Lung (tissue), 12 donors: ENCODE results near the gene CEBPZ. TPM values are rescaled to one million over a fixed set of nuclear protein-coding genes. Genes with fewer than 3 reads are reported as not detected.

Source experiments
- ATAC-seq: fragments of 200-7000 bp; cut with Tn5 transposase; one replicate; pipeline ENCODE4 v1.9.1; 2020; ENCODE audit warnings: moderate number of reproducible peaks; ENCODE audit not compliant: insufficient read depth, low FRiP score
- DNase-seq, 3 donors: peaks; one replicate each; pipeline ENCODE4 v3.0.0-alpha.2; 2013 to 2017
- H3K27ac ChIP-seq, 2 donors: one replicate each; pipeline ENCODE4 v1.5.1; 2013; ENCODE audit warnings: mild to moderate bottlenecking in 2 of 2, moderate library complexity in 2 of 2, control low read depth in 1 of 2, inconsistent platforms in 1 of 2, low read depth in 1 of 2, low read length in 1 of 2
- H3K27me3 ChIP-seq, 3 donors: one replicate each; pipeline ENCODE4 v1.5.1; 2013; ENCODE audit warnings: low read length in 2 of 3; ENCODE audit not compliant: control insufficient read depth in 3 of 3, insufficient read depth in 3 of 3
- H3K36me3 ChIP-seq, 4 donors: one replicate each; pipeline ENCODE4 v1.5.1; 2013; ENCODE audit warnings: low read length in 4 of 4, mild to moderate bottlenecking in 1 of 4, moderate library complexity in 1 of 4; ENCODE audit not compliant: control insufficient read depth in 4 of 4, insufficient read depth in 4 of 4
- H3K4me1 ChIP-seq, 5 donors: one replicate each; pipeline ENCODE4 v1.5.1; 2013; ENCODE audit warnings: low read length in 5 of 5, mild to moderate bottlenecking in 2 of 5, moderate library complexity in 1 of 5; ENCODE audit not compliant: control insufficient read depth in 5 of 5, insufficient read depth in 5 of 5
- H3K4me3 ChIP-seq: one replicate; pipeline ENCODE4 v1.5.1; 2013; ENCODE audit warnings: mild to moderate bottlenecking, control low read depth, moderate library complexity
- H3K9ac ChIP-seq, 2 donors: one replicate each; pipeline ENCODE4 v1.5.1; 2013; ENCODE audit warnings: low read length in 2 of 2, control low read depth in 1 of 2; ENCODE audit not compliant: insufficient read depth in 1 of 2
- H3K9me3 ChIP-seq, 4 donors: one replicate each; pipeline ENCODE4 v1.5.1; 2013; ENCODE audit warnings: low read length in 3 of 4, mild to moderate bottlenecking in 1 of 4, moderate library complexity in 1 of 4; ENCODE audit not compliant: control insufficient read depth in 4 of 4, insufficient read depth in 3 of 4
- WGBS, 2 donors: extraction: QIAGEN DNeasy Blood & Tissue Kit; methylation state at CpG; one replicate each; pipeline ENCODE4 v1.1.7; 2013; 5-methylcytosine and 5-hydroxymethylcytosine counted together
- polyA plus RNA-seq, 2 donors: library from polyadenylated mRNA; stranded (reverse); fragments of 200-250 nt; gene quantifications; one replicate each; pipeline ENCODE4 v1.2.1, GENCODE V29; 2013
- total RNA-seq, 2 donors: library from RNA; depleted of rRNA in 1 of 2; stranded (reverse); fragments of >200 nt in 1 of 2; gene quantifications; one replicate each; pipeline ENCODE4 v1.2.1, GENCODE V29; 2014 to 2021
- TF ChIP-seq, protein P1 (sequence below): IDR thresholded peaks from 2 replicates; pipeline ENCODE4 v1.5.1; 2012; ENCODE audit warnings: mild to moderate bottlenecking; ENCODE audit errors: control extremely low read depth, extremely low read depth
- donor health status: control.
- donor health status: control.
- donor health status: Bipolar disorder and iron deficiency.
- donor health status: healthy.
- donor health status: DM: yes; HTN: yes; CAD: no.

The CEBPZ gene
- total and polyA plus RNA-seq, 4 donors = 36.7 to 66.7 (median 45.0) TPM

DNA sequence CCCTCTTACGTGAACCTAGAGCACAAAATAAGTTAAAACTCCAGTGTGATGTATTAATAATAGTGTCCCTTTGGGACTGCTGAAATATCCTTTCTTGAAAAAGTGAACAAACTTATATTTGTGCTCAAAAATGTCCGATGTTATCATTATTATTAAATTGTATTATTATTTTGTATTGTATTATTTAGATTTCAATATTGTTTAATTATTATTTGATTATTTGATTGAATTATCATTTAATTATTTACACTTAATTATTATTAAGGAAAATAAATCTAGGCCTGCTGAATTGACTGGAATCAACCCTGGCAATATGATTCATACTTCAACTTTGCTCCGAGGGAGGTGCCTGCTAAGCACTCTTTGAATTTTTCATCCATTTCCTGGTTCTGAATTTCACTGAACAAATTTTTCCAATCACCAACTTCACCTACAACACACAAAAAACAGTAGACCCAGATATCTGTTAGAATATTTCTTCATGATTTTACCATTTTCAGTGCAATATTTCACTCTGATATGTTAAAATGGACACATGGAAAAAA lies 63.7 kb downstream of the CEBPZ start:
- ATAC-seq (no peak), DNase-seq (no peak)
- no peaks in the 10 kb centered on the region for H3K4me1 ChIP-seq
- H3K9ac ChIP-seq = no peak overlapping the region
- H3K36me3 ChIP-seq = no peaks in the 10 kb centered on the region
- H3K27ac ChIP-seq = no peak overlapping the region
- 84 to 93% methylated on average over 3 of the region's 3 CpGs for WGBS, 2 donors
- no peak overlapping the region for H3K4me3 ChIP-seq
- no peaks in the 10 kb centered on the region for H3K9me3 ChIP-seq
- TF ChIP-seq, protein P1, sequence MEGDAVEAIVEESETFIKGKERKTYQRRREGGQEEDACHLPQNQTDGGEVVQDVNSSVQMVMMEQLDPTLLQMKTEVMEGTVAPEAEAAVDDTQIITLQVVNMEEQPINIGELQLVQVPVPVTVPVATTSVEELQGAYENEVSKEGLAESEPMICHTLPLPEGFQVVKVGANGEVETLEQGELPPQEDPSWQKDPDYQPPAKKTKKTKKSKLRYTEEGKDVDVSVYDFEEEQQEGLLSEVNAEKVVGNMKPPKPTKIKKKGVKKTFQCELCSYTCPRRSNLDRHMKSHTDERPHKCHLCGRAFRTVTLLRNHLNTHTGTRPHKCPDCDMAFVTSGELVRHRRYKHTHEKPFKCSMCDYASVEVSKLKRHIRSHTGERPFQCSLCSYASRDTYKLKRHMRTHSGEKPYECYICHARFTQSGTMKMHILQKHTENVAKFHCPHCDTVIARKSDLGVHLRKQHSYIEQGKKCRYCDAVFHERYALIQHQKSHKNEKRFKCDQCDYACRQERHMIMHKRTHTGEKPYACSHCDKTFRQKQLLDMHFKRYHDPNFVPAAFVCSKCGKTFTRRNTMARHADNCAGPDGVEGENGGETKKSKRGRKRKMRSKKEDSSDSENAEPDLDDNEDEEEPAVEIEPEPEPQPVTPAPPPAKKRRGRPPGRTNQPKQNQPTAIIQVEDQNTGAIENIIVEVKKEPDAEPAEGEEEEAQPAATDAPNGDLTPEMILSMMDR = no peak
- H3K27me3 ChIP-seq = no peaks in the 10 kb centered on the region

DNA sequence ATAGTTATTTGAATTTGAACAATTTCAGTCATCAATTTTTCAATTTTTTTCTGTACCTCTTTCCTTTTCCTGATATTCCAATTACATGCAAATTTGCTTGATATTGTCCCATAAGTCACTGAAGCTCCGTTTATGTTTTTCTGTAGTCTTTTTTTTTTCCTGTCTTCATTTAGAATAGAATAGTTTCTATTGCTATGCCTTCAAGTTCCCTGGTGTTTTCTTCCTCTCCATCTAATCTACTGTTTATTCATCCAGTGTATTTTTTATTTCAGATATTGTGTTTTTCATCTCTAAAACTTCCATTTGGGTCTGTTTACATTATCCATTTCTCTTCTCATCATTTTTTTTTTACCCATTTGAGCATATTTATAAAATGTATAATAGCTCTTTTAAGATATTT lies 66.6 kb downstream of the CEBPZ start:
- Histone ChIP-seq H3K27me3 (no peaks in the 10 kb centered on the region), H3K36me3 (no peaks in the 10 kb centered on the region), H3K4me3 (no peak overlapping the region), H3K9me3 (no peaks in the 10 kb centered on the region), H3K27ac (no peak overlapping the region), H3K9ac (no peak overlapping the region), H3K4me1 (no peaks in the 10 kb centered on the region)
- TF ChIP-seq, protein P1 = no peak
- no peak for ATAC-seq
- no peak for DNase-seq
- 90 to 94% methylated on average over 1 of the region's 1 CpG for WGBS, 2 donors

DNA sequence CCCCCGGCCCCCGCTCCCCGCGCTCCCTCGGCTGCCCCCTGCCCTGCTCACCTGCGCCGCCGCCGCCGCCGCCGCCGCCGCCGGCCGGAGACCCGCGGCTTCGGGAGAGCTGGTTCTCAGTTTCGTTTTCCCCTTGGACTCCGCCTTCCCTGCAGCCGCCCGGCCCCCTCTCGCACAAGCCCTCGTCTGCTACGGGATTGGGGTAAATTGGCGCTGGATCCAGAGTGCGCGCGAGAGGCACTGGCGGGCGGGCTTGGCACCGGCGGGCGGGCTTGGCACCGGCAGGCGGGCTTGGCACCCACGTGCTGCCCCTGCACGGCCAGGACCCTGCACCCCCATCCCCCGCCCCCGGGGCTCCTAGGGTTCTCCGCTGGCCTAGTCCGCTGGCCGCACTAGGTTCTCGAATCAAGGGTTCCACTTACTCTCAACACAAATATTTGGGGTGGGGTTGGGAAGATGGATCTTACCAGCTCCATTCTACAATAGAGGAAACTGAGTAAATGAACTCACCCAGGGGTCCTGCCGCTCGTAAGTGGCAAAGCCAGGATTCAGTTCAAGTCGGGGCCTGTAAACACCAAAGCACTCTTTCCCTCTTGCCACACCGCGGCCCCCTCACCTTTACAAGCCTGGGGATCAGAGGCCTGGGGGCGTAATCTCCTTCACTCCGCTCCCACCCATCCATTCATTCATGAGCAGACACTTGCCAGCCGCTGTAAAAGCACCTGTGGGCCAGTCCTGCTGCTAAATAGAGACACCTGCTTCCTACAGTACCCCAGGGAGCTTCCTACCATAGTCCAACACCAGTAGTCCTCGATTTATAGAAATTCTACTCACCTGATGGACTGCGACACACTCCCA lies 74.3 kb downstream of the CEBPZ start, which contains the start of gene EIF2AK2:
Gene EIF2AK2 (minus strand): TSS at position 124 of the 858 bp plus-strand sequence. CDS start 9,174 bp downstream, outside the sequence.
- Histone ChIP-seq H3K27me3 (no peaks in the 10 kb centered on the region), H3K9me3 (no peaks in the 10 kb centered on the region), H3K4me3 (peak within 1 kb of the TSS; percentile 70), H3K4me1 (peaks cover 0 to 18% (median 3%) of the 10 kb centered on the region in 5 donors), H3K36me3 (peaks cover 0 to 8% (median 2%) of the 10 kb centered on the region in 4 donors), H3K9ac (peak within 1 kb of the TSS; percentile 69 to 78), H3K27ac (peak within 1 kb of the TSS; percentile 81 to 88)
- TF ChIP-seq, protein P1 = no peak
- WGBS, 2 donors = 8 to 17% methylated on average over 32 to 55 of the region's 55 CpGs
- peak; percentile 95 for ATAC-seq
- peak; percentile 90 to 92 (median 91) for DNase-seq
